Activated B cell treated with CpG ODN at 0.5 μM for 24 hours (primary cell): Measurements from ENCODE around the gene DMAP1. TPM values are rescaled to one million over a fixed set of nuclear protein-coding genes. Genes with fewer than 3 reads are reported as not detected.

Experiments used
- ATAC-seq: fragments of 200-7000 bp; cut with Tn5 transposase; one replicate; pipeline ENCODE4 v1.10.0; 2021; ENCODE audit warnings: low read depth, mild to moderate bottlenecking, moderate library complexity
- CTCF ChIA-PET: fragments of 350-600 bp; sonication (Branson Sonifier 250); formaldehyde crosslinking; loops from one replicate; lab custom pipeline; 2021; ENCODE audit warnings: antibody characterized with exemption; lab: Charles Lee
- POLR2A ChIA-PET: fragments of 350-600 bp; sonication (Branson Sonifier 250); formaldehyde crosslinking; loops from one replicate; lab custom pipeline; 2021; ENCODE audit warnings: antibody characterized with exemption; lab: Charles Lee
- DNase-seq: peaks from one replicate; pipeline ENCODE4 v3.0.0; 2022
- H3K27ac Mint-ChIP-seq: one replicate; pipeline ENCODE4 v1.8.0; 2020; ENCODE audit warnings: mixed read lengths
- H3K27me3 Mint-ChIP-seq: one replicate; pipeline ENCODE4 v1.8.0; 2021; ENCODE audit warnings: mixed read lengths
- H3K36me3 Mint-ChIP-seq: one replicate; pipeline ENCODE4 v1.8.0; 2021; ENCODE audit warnings: low read depth, mixed read lengths
- H3K4me1 Mint-ChIP-seq: one replicate; pipeline ENCODE4 v1.8.0; 2021; ENCODE audit warnings: mixed read lengths
- H3K4me3 Mint-ChIP-seq: one replicate; pipeline ENCODE4 v1.8.0; 2020; ENCODE audit warnings: mild to moderate bottlenecking, mixed read lengths
- H3K9me3 Mint-ChIP-seq: one replicate; pipeline ENCODE4 v1.8.0; 2020; ENCODE audit warnings: mixed read lengths
- CTCF ChIP-seq: fragments of 200-600 bp; IDR thresholded peaks from one replicate; pipeline ENCODE4 v1.8.0; 2022; ENCODE audit warnings: antibody characterized with exemption, mild to moderate bottlenecking
- intact Hi-C: fragments of 100-400 bp; cut with micrococcal nuclease; formaldehyde crosslinking; loops from one replicate; pipeline ENCODE4 v1.15.1; 2024
- total RNA-seq: library from RNA; stranded (reverse); gene quantifications from 2 replicates; pipeline ENCODE4 v1.2.3, GENCODE V29; 2022

DMAP1 gene
- total RNA-seq, 1 donor from 2014 or later: 64.7 TPM

- H3K27ac Mint-ChIP-seq: no peak overlapping the region
- DNase-seq: no peak
- no peak for TF ChIP-seq CTCF
- ATAC-seq: no peak
- no peak overlapping the region for H3K4me3 Mint-ChIP-seq
- no peaks in the 10 kb centered on the region for H3K4me1 Mint-ChIP-seq
- H3K9me3 Mint-ChIP-seq: no peaks in the 10 kb centered on the region
- CTCF ChIA-PET: no interaction called here
- intact Hi-C loops: no loop called here
- H3K36me3 Mint-ChIP-seq: peaks cover 29% of the 10 kb centered on the region
- H3K27me3 Mint-ChIP-seq: no peaks in the 10 kb centered on the region
- POLR2A ChIA-PET: no interaction called here
These were observed 38.2 kb downstream of the DMAP1 start for GRCh38 chr1:44251486-44251885.

- intact Hi-C loops: no loop called here
- peaks cover 30% of the 10 kb centered on the region for H3K36me3 Mint-ChIP-seq
- POLR2A ChIA-PET: no interaction called here
- ATAC-seq (no peak), DNase-seq (no peak)
- no peak overlapping the region for H3K27ac Mint-ChIP-seq
- no peak overlapping the region for H3K4me3 Mint-ChIP-seq
- CTCF ChIA-PET: no interaction called here
- no peaks in the 10 kb centered on the region for H3K4me1 Mint-ChIP-seq
- no peak for TF ChIP-seq CTCF
- no peaks in the 10 kb centered on the region for H3K9me3 Mint-ChIP-seq
- H3K27me3 Mint-ChIP-seq: no peaks in the 10 kb centered on the region
These were observed 38.9 kb downstream of the DMAP1 start for GRCh38 chr1:44251989-44252671.

- no peak overlapping the region for H3K4me3 Mint-ChIP-seq
- no peaks in the 10 kb centered on the region for H3K4me1 Mint-ChIP-seq
- ChIA-PET CTCF (no interaction called here), POLR2A (interaction anchor here (1.1 kb wide), 1 partner anchor 42 kb away, joined by 3 read pairs; the partner anchor contains the start of gene DMAP1)
- no peaks in the 10 kb centered on the region for H3K27me3 Mint-ChIP-seq
- H3K27ac Mint-ChIP-seq: no peak overlapping the region
- no peak for DNase-seq
- H3K9me3 Mint-ChIP-seq: no peaks in the 10 kb centered on the region
- H3K36me3 Mint-ChIP-seq: peaks cover 19% of the 10 kb centered on the region
- intact Hi-C loops: no loop called here
- ATAC-seq: no peak
- no peak for TF ChIP-seq CTCF
These were observed 41.2 kb downstream of the DMAP1 start for GRCh38 chr1:44254392-44254910.

GRCh38 chr1:44256762-44257554 lies 43.7 kb downstream of the DMAP1 start:
- Mint-ChIP-seq H3K27ac (no peak overlapping the region), H3K4me1 (no peaks in the 10 kb centered on the region), H3K27me3 (no peaks in the 10 kb centered on the region), H3K4me3 (no peak overlapping the region), H3K36me3 (peaks cover 9% of the 10 kb centered on the region), H3K9me3 (no peaks in the 10 kb centered on the region)
- POLR2A ChIA-PET: no interaction called here
- ATAC-seq (no peak), DNase-seq (no peak)
- TF ChIP-seq CTCF: no peak
- intact Hi-C loops: no loop called here
- CTCF ChIA-PET: no interaction called here

- H3K4me1 Mint-ChIP-seq: peaks cover 1% of the 10 kb centered on the region
- intact Hi-C loops: no loop called here
- DNase-seq (no peak), ATAC-seq (no peak)
- CTCF ChIA-PET: no interaction called here
- H3K9me3 Mint-ChIP-seq: no peaks in the 10 kb centered on the region
- POLR2A ChIA-PET: no interaction called here
- no peak overlapping the region for H3K27ac Mint-ChIP-seq
- H3K4me3 Mint-ChIP-seq: no peak overlapping the region
- TF ChIP-seq CTCF: no peak
- no peaks in the 10 kb centered on the region for H3K27me3 Mint-ChIP-seq
- peaks cover 13% of the 10 kb centered on the region for H3K36me3 Mint-ChIP-seq
These were observed 45.8 kb downstream of the DMAP1 start for GRCh38 chr1:44259090-44259489.
